Liver (tissue), 2 donors: ENCODE measurements around the gene ZNF292.

ENCODE experiments used
- TF ChIP-seq, protein P1 (sequence below): IDR thresholded peaks from 2 replicates; pipeline ENCODE4 v1.6.1; 2016; ENCODE audit warnings: antibody characterized with exemption, mild to moderate bottlenecking
- TF ChIP-seq, protein P2 (sequence below): fragments of 150-350 bp; IDR thresholded peaks from 2 replicates; pipeline ENCODE4 v1.5.1; 2017; ENCODE audit warnings: improper control_type of control experiment, low read depth, low read length; ENCODE audit not compliant: missing input control
- donor health status: healthy.

DNA sequence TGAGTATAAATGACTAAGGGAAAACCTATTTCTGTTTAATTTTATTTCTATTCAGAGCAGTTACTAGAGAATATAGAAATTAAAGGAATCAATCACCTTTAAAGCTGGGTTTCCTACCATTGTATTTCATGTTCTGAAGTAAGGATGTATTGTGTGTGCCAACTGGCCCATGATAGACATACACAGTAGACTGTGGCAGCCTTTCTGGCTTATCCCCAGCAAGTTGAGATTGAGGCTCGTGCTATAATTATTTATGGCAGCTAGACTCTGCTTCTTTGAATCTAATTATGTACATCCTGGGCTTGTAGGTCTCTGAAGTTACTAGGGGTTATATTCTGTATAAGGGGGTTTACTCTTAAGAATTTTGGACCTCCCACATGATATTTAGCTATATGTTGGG, 44.4 kb downstream of the ZNF292 start:
- TF ChIP-seq, protein P1, sequence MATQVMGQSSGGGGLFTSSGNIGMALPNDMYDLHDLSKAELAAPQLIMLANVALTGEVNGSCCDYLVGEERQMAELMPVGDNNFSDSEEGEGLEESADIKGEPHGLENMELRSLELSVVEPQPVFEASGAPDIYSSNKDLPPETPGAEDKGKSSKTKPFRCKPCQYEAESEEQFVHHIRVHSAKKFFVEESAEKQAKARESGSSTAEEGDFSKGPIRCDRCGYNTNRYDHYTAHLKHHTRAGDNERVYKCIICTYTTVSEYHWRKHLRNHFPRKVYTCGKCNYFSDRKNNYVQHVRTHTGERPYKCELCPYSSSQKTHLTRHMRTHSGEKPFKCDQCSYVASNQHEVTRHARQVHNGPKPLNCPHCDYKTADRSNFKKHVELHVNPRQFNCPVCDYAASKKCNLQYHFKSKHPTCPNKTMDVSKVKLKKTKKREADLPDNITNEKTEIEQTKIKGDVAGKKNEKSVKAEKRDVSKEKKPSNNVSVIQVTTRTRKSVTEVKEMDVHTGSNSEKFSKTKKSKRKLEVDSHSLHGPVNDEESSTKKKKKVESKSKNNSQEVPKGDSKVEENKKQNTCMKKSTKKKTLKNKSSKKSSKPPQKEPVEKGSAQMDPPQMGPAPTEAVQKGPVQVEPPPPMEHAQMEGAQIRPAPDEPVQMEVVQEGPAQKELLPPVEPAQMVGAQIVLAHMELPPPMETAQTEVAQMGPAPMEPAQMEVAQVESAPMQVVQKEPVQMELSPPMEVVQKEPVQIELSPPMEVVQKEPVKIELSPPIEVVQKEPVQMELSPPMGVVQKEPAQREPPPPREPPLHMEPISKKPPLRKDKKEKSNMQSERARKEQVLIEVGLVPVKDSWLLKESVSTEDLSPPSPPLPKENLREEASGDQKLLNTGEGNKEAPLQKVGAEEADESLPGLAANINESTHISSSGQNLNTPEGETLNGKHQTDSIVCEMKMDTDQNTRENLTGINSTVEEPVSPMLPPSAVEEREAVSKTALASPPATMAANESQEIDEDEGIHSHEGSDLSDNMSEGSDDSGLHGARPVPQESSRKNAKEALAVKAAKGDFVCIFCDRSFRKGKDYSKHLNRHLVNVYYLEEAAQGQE: no peak
- TF ChIP-seq, protein P2, sequence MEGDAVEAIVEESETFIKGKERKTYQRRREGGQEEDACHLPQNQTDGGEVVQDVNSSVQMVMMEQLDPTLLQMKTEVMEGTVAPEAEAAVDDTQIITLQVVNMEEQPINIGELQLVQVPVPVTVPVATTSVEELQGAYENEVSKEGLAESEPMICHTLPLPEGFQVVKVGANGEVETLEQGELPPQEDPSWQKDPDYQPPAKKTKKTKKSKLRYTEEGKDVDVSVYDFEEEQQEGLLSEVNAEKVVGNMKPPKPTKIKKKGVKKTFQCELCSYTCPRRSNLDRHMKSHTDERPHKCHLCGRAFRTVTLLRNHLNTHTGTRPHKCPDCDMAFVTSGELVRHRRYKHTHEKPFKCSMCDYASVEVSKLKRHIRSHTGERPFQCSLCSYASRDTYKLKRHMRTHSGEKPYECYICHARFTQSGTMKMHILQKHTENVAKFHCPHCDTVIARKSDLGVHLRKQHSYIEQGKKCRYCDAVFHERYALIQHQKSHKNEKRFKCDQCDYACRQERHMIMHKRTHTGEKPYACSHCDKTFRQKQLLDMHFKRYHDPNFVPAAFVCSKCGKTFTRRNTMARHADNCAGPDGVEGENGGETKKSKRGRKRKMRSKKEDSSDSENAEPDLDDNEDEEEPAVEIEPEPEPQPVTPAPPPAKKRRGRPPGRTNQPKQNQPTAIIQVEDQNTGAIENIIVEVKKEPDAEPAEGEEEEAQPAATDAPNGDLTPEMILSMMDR: no peak
